ENCODE data around the gene HDAC1.
A peak's percentile ranks its signal among the peaks of the same experiment; 100 is the strongest.
"Not testable (repeated sequence)": the region's sequence is repeated elsewhere in the genome, so short reads cannot be mapped to it uniquely, and the experiment has no call there.

HDAC1 gene

GRCh38 chr1:32342704-32343103, 50.8 kb downstream of the HDAC1 start:
- DNase-seq (ENCODE audit: low read depth in 2 of 2, low spot score in 1 of 2), result no peak

GRCh38 chr1:32345289-32345827, 53.5 kb downstream of the HDAC1 start:
- no peak for DNase-seq (ENCODE audit: low read depth in 2 of 2, low spot score in 1 of 2)

GRCh38 chr1:32346532-32347157, 54.8 kb downstream of the HDAC1 start:
- no peak for DNase-seq (ENCODE audit: low read depth in 2 of 2, low spot score in 1 of 2)

GRCh38 chr1:32349211-32349708, 57.4 kb downstream of the HDAC1 start:
- DNase-seq (ENCODE audit: low read depth in 2 of 2, low spot score in 1 of 2), result no peak

GRCh38 chr1:32350785-32351398, 59.0 kb downstream of the HDAC1 start:
- peak; percentile 61 to 62 for DNase-seq (ENCODE audit: low read depth in 2 of 2, low spot score in 1 of 2)

GRCh38 chr1:32351399-32352238, 59.7 kb downstream of the HDAC1 start:
- DNase-seq (ENCODE audit: low read depth in 2 of 2, low spot score in 1 of 2), result peak; percentile 70 to 83

GRCh38 chr1:32352239-32352745, 60.4 kb downstream of the HDAC1 start:
- no peak for DNase-seq (ENCODE audit: low read depth in 2 of 2, low spot score in 1 of 2)

GRCh38 chr1:32352831-32353383, 61.0 kb downstream of the HDAC1 start:
- DNase-seq (ENCODE audit: low read depth in 2 of 2, low spot score in 1 of 2), result no peak

- DNase-seq (ENCODE audit: low read depth in 2 of 2, low spot score in 1 of 2), result no peak
Observed at GRCh38 chr1:32353431-32353830, 61.5 kb downstream of the HDAC1 start.

GRCh38 chr1:32353886-32354570, 62.1 kb downstream of the HDAC1 start:
- DNase-seq (ENCODE audit: low read depth in 2 of 2, low spot score in 1 of 2), result no peak

GRCh38 chr1:32355778-32356177, 63.9 kb downstream of the HDAC1 start:
- not testable (repeated sequence) for DNase-seq (ENCODE audit: low read depth in 2 of 2, low spot score in 1 of 2)

GRCh38 chr1:32356478-32356877, 64.6 kb downstream of the HDAC1 start:
- DNase-seq (ENCODE audit: low read depth in 2 of 2, low spot score in 1 of 2), result no peak

GRCh38 chr1:32357614-32358013, 65.7 kb downstream of the HDAC1 start:
- DNase-seq (ENCODE audit: low read depth in 2 of 2, low spot score in 1 of 2), result no peak

GRCh38 chr1:32358435-32358834, 66.6 kb downstream of the HDAC1 start:
- DNase-seq (ENCODE audit: low read depth in 2 of 2, low spot score in 1 of 2), result no peak

GRCh38 chr1:32361308-32361673, 69.4 kb downstream of the HDAC1 start:
- DNase-seq (ENCODE audit: low read depth in 2 of 2, low spot score in 1 of 2), result no peak

- no peak for DNase-seq (ENCODE audit: low read depth in 2 of 2, low spot score in 1 of 2)
Observed at GRCh38 chr1:32361674-32362473, 70.0 kb downstream of the HDAC1 start.

- DNase-seq (ENCODE audit: low read depth in 2 of 2, low spot score in 1 of 2), result no peak
Observed at GRCh38 chr1:32362474-32363313, 70.8 kb downstream of the HDAC1 start, which contains the start of the genes FAM229A and TSSK3. Gene FAM229A (minus strand): TSS chr1:32362485. CDS start chr1:32362091, 394 bp downstream. Gene TSSK3 (plus strand): TSS chr1:32362539. CDS start chr1:32362702, 163 bp downstream.

- no peak for DNase-seq (ENCODE audit: low read depth in 2 of 2, low spot score in 1 of 2)
Observed at GRCh38 chr1:32363713-32364112, 71.8 kb downstream of the HDAC1 start.

GRCh38 chr1:32364836-32365235, 73.0 kb downstream of the HDAC1 start:
- DNase-seq (ENCODE audit: low read depth in 2 of 2, low spot score in 1 of 2), result no peak

Data from stimulated activated CD8-positive, alpha-beta memory T cell treated with anti-CD3 and anti-CD28 coated beads, Interleukin-4, amount 100 ng/mL, for 1 hour (primary cell).